GM12878 (cell line): ENCODE measurements around the gene TXLNB. TPM values are rescaled to one million over a fixed set of nuclear protein-coding genes. Genes with fewer than 3 reads are reported as not detected.
"Not testable (repeated sequence)": the region's sequence is repeated elsewhere in the genome, so short reads cannot be mapped to it uniquely, and the experiment has no call there.

Experiments
- ATAC-seq: fragments of 200-7000 bp; cut with Tn5 transposase; 3 replicates; pipeline ENCODE4 v1.9.1; 2020; ENCODE audit warnings: mild to moderate bottlenecking, moderate library complexity
- BruUV-seq: library from RNA; stranded (reverse); fragments of 400-500 nt; replicated peaks from 2 replicates; lab custom pipeline; 2021; lab: Mats Ljungman, UMichigan
- CTCF ChIA-PET: fragments of 300-600 bp; sonication (Branson Sonifier 250); formaldehyde crosslinking; extraction: SDS; loops from one replicate; lab custom pipeline; 2021; ENCODE audit warnings: inconsistent platforms; lab: Yijun Ruan, JAX
- POLR2A ChIA-PET: fragments of 350-600 bp; formaldehyde crosslinking; extraction: SDS; loops from one replicate; lab custom pipeline; 2021; ENCODE audit warnings: inconsistent platforms; lab: Charles Lee
- RAD21 ChIA-PET: fragments of 300-600 bp; sonication (Branson Sonifier 250); formaldehyde crosslinking; loops from one replicate; lab custom pipeline; 2023; ENCODE audit warnings: antibody characterized with exemption; ENCODE audit not compliant: unreplicated experiment; lab: Charles Lee
- SMC1A ChIA-PET: fragments of 300-600 bp; sonication (Branson Sonifier 250); formaldehyde crosslinking; loops from one replicate; lab custom pipeline; 2023; ENCODE audit not compliant: unreplicated experiment, uncharacterized antibody; lab: Charles Lee
- DNase-seq: peaks from one replicate; pipeline ENCODE4 v3.0.0-alpha.2; 2011; ENCODE audit warnings: low read depth, low spot score
- FAIRE-seq: peaks from 3 replicates; lab custom pipeline; 2011; peaks lifted over from hg19 to GRCh38; lab: Jason Lieb, UNC
- H2AFZ ChIP-seq: 2 replicates; pipeline ENCODE4 v1.6.0; 2011; ENCODE audit warnings: low read depth, low read length, control low read depth; ENCODE audit not compliant: control insufficient read depth
- H3K27ac ChIP-seq: 2 replicates; pipeline ENCODE4 v1.5.1; 2011; ENCODE audit warnings: control low read depth; ENCODE audit not compliant: control insufficient read depth, insufficient read depth
- H3K27me3 ChIP-seq, 2 experiments: replicated peaks in 1 of 2; 2 replicates each; pipeline versions ENCODE4 v1.6.0 to v1.6.1; 2011; ENCODE audit warnings: low read length in 1 of 2; ENCODE audit not compliant: control insufficient read depth in 2 of 2, insufficient read depth in 2 of 2
- H3K36me3 ChIP-seq, 2 experiments: 2 replicates each; pipeline ENCODE4 v1.5.1; 2011; ENCODE audit warnings: low read length in 1 of 2; ENCODE audit not compliant: control insufficient read depth in 2 of 2, insufficient read depth in 2 of 2
- H3K4me1 ChIP-seq: 2 replicates; pipeline ENCODE4 v1.6.1; 2011; ENCODE audit warnings: mild to moderate bottlenecking, low read length, moderate library complexity, mixed read lengths; ENCODE audit not compliant: control insufficient read depth, insufficient read depth
- H3K4me2 ChIP-seq: 2 replicates; pipeline ENCODE4 v1.6.0; 2011; ENCODE audit warnings: control low read depth; ENCODE audit not compliant: control insufficient read depth, insufficient read depth
- H3K4me3 ChIP-seq: fragments of 200-600 bp; sonication (generic); 2 replicates; pipeline ENCODE4 v1.5.1; 2016
- H3K79me2 ChIP-seq: 2 replicates; pipeline ENCODE4 v1.6.0; 2011; ENCODE audit warnings: low read length; ENCODE audit not compliant: control insufficient read depth, insufficient read depth
- H3K9ac ChIP-seq: 2 replicates; pipeline ENCODE4 v1.8.0; 2011; ENCODE audit warnings: low read length, control low read depth, mixed read lengths; ENCODE audit not compliant: control insufficient read depth, insufficient read depth
- H3K9me3 ChIP-seq: replicated peaks from 3 replicates; pipeline ENCODE4 v1.5.1; 2011; ENCODE audit warnings: mild to moderate bottlenecking, low read length; ENCODE audit not compliant: control insufficient read depth, insufficient read depth
- H4K20me1 ChIP-seq: 2 replicates; pipeline ENCODE4 v1.6.0; 2011; ENCODE audit not compliant: control insufficient read depth, insufficient read depth
- NFYA ChIP-seq: IDR thresholded peaks from 2 replicates; pipeline ENCODE4 v1.6.1; 2011; ENCODE audit warnings: low read depth, mild to moderate bottlenecking, low read length, improper control_type of control experiment, borderline replicate concordance
- RUNX3 ChIP-seq: IDR thresholded peaks from 2 replicates; pipeline ENCODE4 v1.6.1; 2012; ENCODE audit warnings: low read length, inconsistent platforms
- TCF7 ChIP-seq: IDR thresholded peaks from 2 replicates; pipeline ENCODE4 v1.6.1; 2014; ENCODE audit warnings: antibody characterized with exemption, borderline replicate concordance
- WGBS: methylation state at CpG from one replicate; pipeline ENCODE4 v1.1.6; 2016; ENCODE audit warnings: low lambda C conversion rate; ENCODE audit not compliant: insufficient replicate concordance, insufficient coverage; ENCODE audit errors: missing lambda C conversion rate; 5-methylcytosine and 5-hydroxymethylcytosine counted together
- in situ Hi-C: fragments of 300-500 bp; cut with MboI; formaldehyde crosslinking; loops from 9 replicates; pipeline ENCODE4 v1.14.3; 2018; ENCODE audit warnings: mixed read lengths
- intact Hi-C: fragments of 100-400 bp; cut with micrococcal nuclease; formaldehyde crosslinking; loops from one replicate; pipeline ENCODE4 v1.14.2; 2022; ENCODE audit not compliant: unreplicated experiment
- polyA plus RNA-seq, 11 experiments: library from polyadenylated mRNA; depleted of rRNA in 4 of 11; unstranded in 6 of 11; stranded (reverse) in 5 of 11; fragments of >200 nt; fragmentation: Nextera tagmentation in 4 of 11; fragmentation: Illumina TruSeq in 1 of 11; extraction: Ambion mirVana in 4 of 11; extraction: Trizol in 1 of 11; gene quantifications; 1 replicate in 1 of 11; 2 replicates in 10 of 11; pipeline versions ENCODE4 v1.2.1 to v1.2.3, GENCODE V29; 2011 to 2016; ENCODE audit warnings: inconsistent platforms in 2 of 11, missing spikeins in 2 of 11, low read depth in 1 of 11
- total RNA-seq, 4 experiments: library from RNA; depleted of rRNA in 3 of 4; stranded (reverse); fragments of >200 nt in 3 of 4; fragmentation: Illumina TruSeq in 1 of 4; extraction: Trizol in 1 of 4; gene quantifications; 2 replicates each; pipeline versions ENCODE4 v1.2.1 to v1.2.3, GENCODE V29; 2013 to 2021
- TF ChIP-seq, protein P1 (sequence below): IDR thresholded peaks from 2 replicates; pipeline ENCODE4 v1.6.1; 2012; ENCODE audit warnings: mild to moderate bottlenecking, low read depth, low read length

The TXLNB gene
- total and polyA plus RNA-seq, 10 of the 15 experiments (the other 5 are each of a cell fraction or from before 2014, with no cell fraction given) = 0.07 to 1.3 (median 0.22) TPM; not detected in 1

GRCh38 chr6:139287868-139288267 lies 3.9 kb downstream of the TXLNB start (continued):
- TF ChIP-seq, protein P1, sequence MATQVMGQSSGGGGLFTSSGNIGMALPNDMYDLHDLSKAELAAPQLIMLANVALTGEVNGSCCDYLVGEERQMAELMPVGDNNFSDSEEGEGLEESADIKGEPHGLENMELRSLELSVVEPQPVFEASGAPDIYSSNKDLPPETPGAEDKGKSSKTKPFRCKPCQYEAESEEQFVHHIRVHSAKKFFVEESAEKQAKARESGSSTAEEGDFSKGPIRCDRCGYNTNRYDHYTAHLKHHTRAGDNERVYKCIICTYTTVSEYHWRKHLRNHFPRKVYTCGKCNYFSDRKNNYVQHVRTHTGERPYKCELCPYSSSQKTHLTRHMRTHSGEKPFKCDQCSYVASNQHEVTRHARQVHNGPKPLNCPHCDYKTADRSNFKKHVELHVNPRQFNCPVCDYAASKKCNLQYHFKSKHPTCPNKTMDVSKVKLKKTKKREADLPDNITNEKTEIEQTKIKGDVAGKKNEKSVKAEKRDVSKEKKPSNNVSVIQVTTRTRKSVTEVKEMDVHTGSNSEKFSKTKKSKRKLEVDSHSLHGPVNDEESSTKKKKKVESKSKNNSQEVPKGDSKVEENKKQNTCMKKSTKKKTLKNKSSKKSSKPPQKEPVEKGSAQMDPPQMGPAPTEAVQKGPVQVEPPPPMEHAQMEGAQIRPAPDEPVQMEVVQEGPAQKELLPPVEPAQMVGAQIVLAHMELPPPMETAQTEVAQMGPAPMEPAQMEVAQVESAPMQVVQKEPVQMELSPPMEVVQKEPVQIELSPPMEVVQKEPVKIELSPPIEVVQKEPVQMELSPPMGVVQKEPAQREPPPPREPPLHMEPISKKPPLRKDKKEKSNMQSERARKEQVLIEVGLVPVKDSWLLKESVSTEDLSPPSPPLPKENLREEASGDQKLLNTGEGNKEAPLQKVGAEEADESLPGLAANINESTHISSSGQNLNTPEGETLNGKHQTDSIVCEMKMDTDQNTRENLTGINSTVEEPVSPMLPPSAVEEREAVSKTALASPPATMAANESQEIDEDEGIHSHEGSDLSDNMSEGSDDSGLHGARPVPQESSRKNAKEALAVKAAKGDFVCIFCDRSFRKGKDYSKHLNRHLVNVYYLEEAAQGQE = peak; percentile 67
- TF ChIP-seq TCF7 (peak; percentile 84), RUNX3 (peak; percentile 9; the same call in 1 of the 2 replicates), NFYA (no peak)
- TF ChIP-seq, all 136 proteins: peak for 5

DNA sequence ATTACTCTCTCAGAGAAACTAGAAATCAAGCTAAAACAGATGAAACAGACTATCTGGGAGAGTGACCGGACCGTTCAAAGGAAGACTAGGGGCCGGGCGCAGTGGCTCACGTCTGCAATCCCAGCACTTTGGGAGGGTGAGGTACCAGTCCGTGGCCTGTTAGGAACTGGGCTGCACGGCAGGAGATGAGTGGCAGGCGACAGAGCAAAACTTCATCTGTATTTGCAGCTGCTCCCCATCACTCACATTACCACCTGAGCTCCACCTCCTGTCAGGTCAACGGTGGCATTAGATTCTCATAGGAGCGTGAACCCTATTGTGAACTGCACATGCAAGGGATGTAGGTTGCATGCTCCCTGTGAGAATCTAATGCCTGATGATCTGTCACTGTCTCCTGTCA lies 5.4 kb downstream of the TXLNB start:
- FAIRE-seq, H3K36me3 ChIP-seq, H3K27me3 ChIP-seq, DNase-seq, H3K27ac ChIP-seq, H2AFZ ChIP-seq, RAD21 ChIA-PET, ATAC-seq, H3K4me3 ChIP-seq, H4K20me1 ChIP-seq, H3K4me2 ChIP-seq, POLR2A ChIA-PET, in situ Hi-C loops, H3K79me2 ChIP-seq, H3K9ac ChIP-seq, H3K9me3 ChIP-seq, intact Hi-C loops, BruUV-seq: not testable (repeated sequence)
- H3K4me1 ChIP-seq = peaks cover 18% of the 10 kb centered on the region
- ChIA-PET CTCF (interaction anchor here (0.6 to 1.6 kb wide), 2 partner anchors 36 to 67 kb away, joined by 3 to 5 read pairs; no protein-coding TSS in a partner anchor), SMC1A (interaction anchor here (0.6 to 1.1 kb wide), 2 partner anchors 53 to 297 kb away, joined by 3 read pairs; no protein-coding TSS in a partner anchor)
- WGBS = 97% methylated on average over 8 of the region's 10 CpGs
